ENCODE results near the gene WDFY3.

WDFY3 gene, protein sequence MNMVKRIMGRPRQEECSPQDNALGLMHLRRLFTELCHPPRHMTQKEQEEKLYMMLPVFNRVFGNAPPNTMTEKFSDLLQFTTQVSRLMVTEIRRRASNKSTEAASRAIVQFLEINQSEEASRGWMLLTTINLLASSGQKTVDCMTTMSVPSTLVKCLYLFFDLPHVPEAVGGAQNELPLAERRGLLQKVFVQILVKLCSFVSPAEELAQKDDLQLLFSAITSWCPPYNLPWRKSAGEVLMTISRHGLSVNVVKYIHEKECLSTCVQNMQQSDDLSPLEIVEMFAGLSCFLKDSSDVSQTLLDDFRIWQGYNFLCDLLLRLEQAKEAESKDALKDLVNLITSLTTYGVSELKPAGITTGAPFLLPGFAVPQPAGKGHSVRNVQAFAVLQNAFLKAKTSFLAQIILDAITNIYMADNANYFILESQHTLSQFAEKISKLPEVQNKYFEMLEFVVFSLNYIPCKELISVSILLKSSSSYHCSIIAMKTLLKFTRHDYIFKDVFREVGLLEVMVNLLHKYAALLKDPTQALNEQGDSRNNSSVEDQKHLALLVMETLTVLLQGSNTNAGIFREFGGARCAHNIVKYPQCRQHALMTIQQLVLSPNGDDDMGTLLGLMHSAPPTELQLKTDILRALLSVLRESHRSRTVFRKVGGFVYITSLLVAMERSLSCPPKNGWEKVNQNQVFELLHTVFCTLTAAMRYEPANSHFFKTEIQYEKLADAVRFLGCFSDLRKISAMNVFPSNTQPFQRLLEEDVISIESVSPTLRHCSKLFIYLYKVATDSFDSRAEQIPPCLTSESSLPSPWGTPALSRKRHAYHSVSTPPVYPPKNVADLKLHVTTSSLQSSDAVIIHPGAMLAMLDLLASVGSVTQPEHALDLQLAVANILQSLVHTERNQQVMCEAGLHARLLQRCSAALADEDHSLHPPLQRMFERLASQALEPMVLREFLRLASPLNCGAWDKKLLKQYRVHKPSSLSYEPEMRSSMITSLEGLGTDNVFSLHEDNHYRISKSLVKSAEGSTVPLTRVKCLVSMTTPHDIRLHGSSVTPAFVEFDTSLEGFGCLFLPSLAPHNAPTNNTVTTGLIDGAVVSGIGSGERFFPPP (N-terminal part only)

DNA sequence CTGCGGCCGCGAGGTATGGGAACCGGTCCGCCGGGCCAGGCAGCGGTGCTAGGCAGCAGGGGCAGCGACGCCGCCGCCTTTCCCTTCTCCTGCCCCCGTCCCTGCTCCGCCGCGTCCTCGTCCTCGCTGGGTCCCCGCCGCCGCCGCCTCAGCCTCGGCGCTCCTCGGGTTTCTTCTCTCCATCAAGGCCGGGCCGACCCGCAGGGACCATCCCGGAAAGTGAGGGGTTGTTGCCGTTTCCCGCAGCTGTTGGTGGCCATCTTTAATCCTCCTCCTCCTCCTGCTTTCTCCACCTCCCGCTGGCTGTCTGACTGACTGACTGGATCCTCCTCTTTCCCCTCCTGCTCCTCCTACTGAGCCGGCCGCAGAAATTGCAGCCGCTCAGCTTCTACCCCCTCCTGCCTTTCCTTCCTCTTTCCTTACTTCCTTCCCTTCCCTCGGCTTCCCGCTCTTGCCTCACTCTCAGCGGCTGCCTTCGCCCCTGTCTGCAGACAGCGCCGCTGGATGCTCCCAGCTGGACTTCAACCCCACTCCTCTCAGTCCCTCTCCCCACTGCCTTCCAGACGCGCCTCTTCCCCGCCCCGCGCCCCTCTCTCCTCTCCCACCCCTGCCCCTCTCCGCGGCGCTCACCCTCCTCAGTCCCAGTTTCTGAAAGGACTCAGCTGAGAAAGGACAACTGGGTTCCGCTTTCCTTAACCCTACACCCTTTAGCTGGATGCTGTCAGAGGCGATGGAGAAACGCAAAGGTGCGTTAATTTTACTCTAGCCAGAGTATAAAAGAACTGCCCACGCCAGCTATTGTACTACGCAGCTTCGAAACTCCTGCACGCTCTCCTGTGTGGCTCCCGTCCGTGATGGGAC, at the start of gene WDFY3:
Gene WDFY3 (minus strand): TSS at position 309 of the 861 bp plus-strand sequence. CDS start 106,099 bp downstream, outside the sequence.
- in situ Hi-C loops (cut with MboI; ENCODE audit: low sequenced_read_pairs, unreplicated experiment), result loop anchor here (25.0 kb wide), 1 partner anchor 229 kb away; no protein-coding TSS in a partner anchor
- TF ChIP-seq, protein P1, sequence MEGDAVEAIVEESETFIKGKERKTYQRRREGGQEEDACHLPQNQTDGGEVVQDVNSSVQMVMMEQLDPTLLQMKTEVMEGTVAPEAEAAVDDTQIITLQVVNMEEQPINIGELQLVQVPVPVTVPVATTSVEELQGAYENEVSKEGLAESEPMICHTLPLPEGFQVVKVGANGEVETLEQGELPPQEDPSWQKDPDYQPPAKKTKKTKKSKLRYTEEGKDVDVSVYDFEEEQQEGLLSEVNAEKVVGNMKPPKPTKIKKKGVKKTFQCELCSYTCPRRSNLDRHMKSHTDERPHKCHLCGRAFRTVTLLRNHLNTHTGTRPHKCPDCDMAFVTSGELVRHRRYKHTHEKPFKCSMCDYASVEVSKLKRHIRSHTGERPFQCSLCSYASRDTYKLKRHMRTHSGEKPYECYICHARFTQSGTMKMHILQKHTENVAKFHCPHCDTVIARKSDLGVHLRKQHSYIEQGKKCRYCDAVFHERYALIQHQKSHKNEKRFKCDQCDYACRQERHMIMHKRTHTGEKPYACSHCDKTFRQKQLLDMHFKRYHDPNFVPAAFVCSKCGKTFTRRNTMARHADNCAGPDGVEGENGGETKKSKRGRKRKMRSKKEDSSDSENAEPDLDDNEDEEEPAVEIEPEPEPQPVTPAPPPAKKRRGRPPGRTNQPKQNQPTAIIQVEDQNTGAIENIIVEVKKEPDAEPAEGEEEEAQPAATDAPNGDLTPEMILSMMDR (IDR thresholded peaks at IDR 0.05; ENCODE audit: borderline replicate concordance, control extremely low read depth, extremely low read depth, insufficient read depth, missing control alignments), result no peak
- DNase-seq (ENCODE audit: low spot score), result peak; percentile 63

DNA sequence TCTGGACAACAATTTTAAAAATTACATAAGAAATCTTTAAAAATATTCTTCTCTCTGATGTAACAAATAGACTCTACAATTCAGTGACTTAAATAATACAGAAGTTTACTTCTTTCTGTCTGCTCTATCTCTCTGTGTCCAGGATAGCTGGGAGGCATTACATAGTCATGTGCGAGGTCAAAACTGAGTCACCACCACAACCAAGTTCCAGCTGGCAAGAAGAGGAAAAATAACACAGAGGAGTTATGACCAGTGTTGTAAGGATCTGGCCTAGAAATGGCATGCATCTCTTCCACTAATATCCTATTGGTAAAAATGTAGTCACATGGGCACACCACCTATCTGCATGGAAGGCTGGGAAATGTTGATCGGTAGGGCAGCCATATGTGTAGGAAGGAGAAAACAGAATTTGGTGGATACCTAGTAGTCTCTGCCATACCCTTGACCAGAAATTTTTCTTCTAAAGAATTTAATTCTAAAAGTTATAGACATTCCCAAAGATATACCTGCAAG, 39.4 kb upstream of the WDFY3 start:
- TF ChIP-seq, protein P1 (IDR thresholded peaks at IDR 0.05; ENCODE audit: borderline replicate concordance, control extremely low read depth, extremely low read depth, insufficient read depth, missing control alignments), result no peak
- in situ Hi-C loops (cut with MboI; ENCODE audit: low sequenced_read_pairs, unreplicated experiment), result no loop called here
- no peak for DNase-seq (ENCODE audit: low spot score)

DNA sequence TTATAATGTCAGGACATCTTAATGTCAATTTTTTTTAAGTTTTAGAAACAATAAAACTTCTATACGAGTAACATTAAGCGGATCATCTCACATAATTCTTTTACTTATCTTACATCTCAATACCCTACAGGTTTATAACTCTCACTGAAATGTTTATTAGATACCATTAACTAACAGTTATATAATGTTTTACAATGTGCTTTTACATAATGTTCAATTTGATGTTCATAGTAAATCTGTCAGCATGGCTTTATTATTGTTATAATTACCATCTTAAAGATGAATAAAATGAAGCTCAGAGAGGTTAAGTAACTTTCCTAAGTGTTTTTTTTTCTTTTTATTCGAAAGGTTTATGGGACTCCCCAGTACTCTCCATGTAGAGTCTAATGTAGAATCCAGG, 33.9 kb upstream of the WDFY3 start:
- TF ChIP-seq, protein P1 (IDR thresholded peaks at IDR 0.05; ENCODE audit: borderline replicate concordance, control extremely low read depth, extremely low read depth, insufficient read depth, missing control alignments), result no peak
- in situ Hi-C loops (cut with MboI; ENCODE audit: low sequenced_read_pairs, unreplicated experiment), result no loop called here
- DNase-seq (ENCODE audit: low spot score), result no peak

DNA sequence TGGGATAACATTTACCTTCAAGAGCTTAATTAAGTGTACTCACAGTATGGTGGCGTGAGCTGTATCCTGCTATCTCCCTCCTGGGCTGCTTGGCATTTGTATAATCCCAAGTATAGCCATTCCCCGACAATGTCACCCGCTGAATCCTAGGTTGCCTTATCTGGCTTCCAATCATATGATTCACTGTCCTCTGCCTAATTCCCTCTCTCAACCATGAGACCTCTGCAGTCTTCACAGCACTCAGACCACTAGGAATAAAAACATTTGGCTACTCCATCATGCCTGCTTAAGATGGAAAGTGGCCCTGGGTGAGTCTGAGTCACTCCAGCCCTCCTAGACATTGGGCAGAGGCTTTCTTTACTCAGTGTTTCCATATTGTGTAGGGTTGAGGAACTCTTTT, 28.9 kb upstream of the WDFY3 start:
- no peak for DNase-seq (ENCODE audit: low spot score)
- TF ChIP-seq, protein P1 (IDR thresholded peaks at IDR 0.05; ENCODE audit: borderline replicate concordance, control extremely low read depth, extremely low read depth, insufficient read depth, missing control alignments), result no peak
- in situ Hi-C loops (cut with MboI; ENCODE audit: low sequenced_read_pairs, unreplicated experiment), result no loop called here

DNA sequence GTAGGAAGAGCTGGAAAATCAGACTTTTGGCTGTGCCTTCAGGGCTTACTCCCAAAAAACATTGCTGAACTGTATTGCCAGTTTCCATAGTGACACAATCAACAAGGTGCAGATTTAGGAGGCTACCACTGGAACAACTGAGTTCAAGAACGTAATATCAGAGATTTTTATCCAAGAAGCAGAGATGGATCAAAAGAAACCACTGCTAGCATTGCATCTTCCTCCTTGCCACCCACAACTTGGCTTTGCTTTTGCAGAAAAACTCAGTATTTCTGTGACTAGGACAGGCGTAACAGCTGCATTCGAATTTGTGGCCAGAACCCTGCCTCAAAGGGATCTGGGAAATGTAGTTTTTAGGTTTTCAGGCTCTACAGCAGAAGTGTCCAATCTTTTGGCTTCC, 27.8 kb upstream of the WDFY3 start:
- DNase-seq (ENCODE audit: low spot score), result no peak
- in situ Hi-C loops (cut with MboI; ENCODE audit: low sequenced_read_pairs, unreplicated experiment), result no loop called here
- TF ChIP-seq, protein P1 (IDR thresholded peaks at IDR 0.05; ENCODE audit: borderline replicate concordance, control extremely low read depth, extremely low read depth, insufficient read depth, missing control alignments), result no peak

All from GM13976 (cell line).